IMR-90 (cell line): ENCODE results near the gene DMXL2. TPM values are rescaled to one million over a fixed set of nuclear protein-coding genes. Genes with fewer than 3 reads are reported as not detected.

Source experiments
- ATAC-seq: fragments of 200-7000 bp; cut with Tn5 transposase; 2 replicates; pipeline ENCODE4 v1.9.1; 2020; ENCODE audit warnings: low read depth, mild to moderate bottlenecking, moderate library complexity
- BruUV-seq: library from RNA; stranded (reverse); fragments of 400-500 nt; replicated peaks from 2 replicates; lab custom pipeline; 2021; lab: Mats Ljungman, UMichigan
- CTCF ChIA-PET: fragments of 300-600 bp; formaldehyde crosslinking; extraction: SDS; loops from one replicate; lab custom pipeline; 2021; ENCODE audit warnings: antibody characterized with exemption; lab: Yijun Ruan, JAX
- POLR2A ChIA-PET: fragments of 300-600 bp; sonication (Branson Sonifier 250); formaldehyde crosslinking; loops from one replicate; lab custom pipeline; 2022; ENCODE audit warnings: antibody characterized with exemption; ENCODE audit not compliant: unreplicated experiment; lab: Charles Lee
- DNase-seq: peaks from one replicate; pipeline ENCODE4 v3.0.0; 2013
- H2AFZ ChIP-seq: replicated peaks from 2 replicates; pipeline ENCODE3; 2013; ENCODE audit warnings: low read length, mild to moderate bottlenecking; ENCODE audit not compliant: poor library complexity
- H2AK5ac ChIP-seq: 2 replicates; pipeline ENCODE4 v1.6.1; 2013; ENCODE audit warnings: low read depth, low read length, inconsistent platforms
- H2AK9ac ChIP-seq: replicated peaks from 2 replicates; pipeline ENCODE3; 2013; ENCODE audit warnings: mild to moderate bottlenecking, low read depth, low read length, moderate library complexity; ENCODE audit not compliant: poor library complexity
- H2BK120ac ChIP-seq: 2 replicates; pipeline ENCODE4 v1.6.1; 2013; ENCODE audit warnings: low read depth, low read length, inconsistent platforms
- H2BK15ac ChIP-seq: 3 replicates; pipeline ENCODE4 v1.6.1; 2013; ENCODE audit warnings: low read depth, low read length, inconsistent platforms
- H2BK20ac ChIP-seq: 2 replicates; pipeline ENCODE4 v1.6.1; 2013; ENCODE audit warnings: low read depth, mild to moderate bottlenecking, inconsistent platforms, low read length, moderate library complexity
- H2BK5ac ChIP-seq: 2 replicates; pipeline ENCODE4 v1.6.1; 2013; ENCODE audit warnings: mild to moderate bottlenecking, low read depth, low read length, inconsistent platforms; ENCODE audit not compliant: poor library complexity, severe bottlenecking
- H3K14ac ChIP-seq: replicated peaks from 2 replicates; pipeline ENCODE4 v1.6.1; 2013; ENCODE audit warnings: low read depth, low read length, inconsistent platforms
- H3K18ac ChIP-seq: 2 replicates; pipeline ENCODE4 v1.6.1; 2013; ENCODE audit warnings: low read depth, low read length, control low read depth
- H3K23ac ChIP-seq: 2 replicates; pipeline ENCODE4 v1.6.1; 2013; ENCODE audit warnings: low read depth, low read length, inconsistent platforms
- H3K27ac ChIP-seq: 2 replicates; pipeline ENCODE4 v1.5.1; 2013; ENCODE audit warnings: mild to moderate bottlenecking, control low read depth, low read length; ENCODE audit not compliant: insufficient read depth
- H3K27me3 ChIP-seq: 2 replicates; pipeline ENCODE4 v1.6.1; 2013; ENCODE audit warnings: low read length; ENCODE audit not compliant: control insufficient read depth, insufficient read depth
- H3K36me3 ChIP-seq: 2 replicates; pipeline ENCODE4 v1.6.1; 2013; ENCODE audit warnings: low read length, mixed read lengths; ENCODE audit not compliant: control insufficient read depth, insufficient read depth
- H3K4ac ChIP-seq: 2 replicates; pipeline ENCODE4 v1.6.1; 2013; ENCODE audit warnings: low read depth, low read length, inconsistent platforms
- H3K4me1 ChIP-seq: 2 replicates; pipeline ENCODE4 v1.6.1; 2013; ENCODE audit warnings: low read length, mixed read lengths; ENCODE audit not compliant: control insufficient read depth, insufficient read depth
- H3K4me2 ChIP-seq: 2 replicates; pipeline ENCODE4 v1.6.1; 2013; ENCODE audit warnings: low read depth, mild to moderate bottlenecking, control low read depth, low read length, moderate library complexity
- H3K4me3 ChIP-seq: 2 replicates; pipeline ENCODE4 v1.5.1; 2013; ENCODE audit warnings: low read depth, mild to moderate bottlenecking, control low read depth, low read length, moderate library complexity; ENCODE audit not compliant: insufficient read depth
- H3K56ac ChIP-seq: 2 replicates; pipeline ENCODE4 v1.6.1; 2013; ENCODE audit warnings: low read length, inconsistent platforms; ENCODE audit not compliant: insufficient read depth; ENCODE audit errors: extremely low read depth
- H3K79me1 ChIP-seq, 2 experiments: 2 replicates each; pipeline ENCODE4 v1.6.1; 2013; ENCODE audit warnings: low read length in 2 of 2, inconsistent platforms in 1 of 2, low read depth in 1 of 2
- H3K9ac ChIP-seq: 2 replicates; pipeline ENCODE4 v1.6.1; 2013; ENCODE audit warnings: low read depth, low read length, control low read depth
- H3K9me1 ChIP-seq: 2 replicates; pipeline ENCODE4 v1.6.1; 2013; ENCODE audit warnings: low read length, inconsistent platforms; ENCODE audit not compliant: insufficient read depth
- H3K9me3 ChIP-seq: 2 replicates; pipeline ENCODE4 v1.6.1; 2013; ENCODE audit warnings: low read length; ENCODE audit not compliant: control insufficient read depth, insufficient read depth
- H4K20me1 ChIP-seq: 2 replicates; pipeline ENCODE4 v1.6.1; 2013; ENCODE audit warnings: low read length, inconsistent platforms; ENCODE audit not compliant: insufficient read depth
- H4K5ac ChIP-seq: 2 replicates; pipeline ENCODE4 v1.6.1; 2013; ENCODE audit warnings: mild to moderate bottlenecking, low read depth, low read length, control low read depth
- H4K8ac ChIP-seq, 2 experiments: 2 replicates each; pipeline ENCODE4 v1.6.1; 2013; ENCODE audit warnings: low read depth in 2 of 2, low read length in 2 of 2, control low read depth in 1 of 2, inconsistent platforms in 1 of 2
- H4K91ac ChIP-seq: 2 replicates; pipeline ENCODE4 v1.6.1; 2013; ENCODE audit warnings: low read depth, low read length, inconsistent platforms; ENCODE audit not compliant: insufficient read depth
- CEBPB ChIP-seq: IDR thresholded peaks from 2 replicates; pipeline ENCODE4 v1.6.1; 2012; ENCODE audit warnings: low read depth, low read length, improper control_type of control experiment
- ELK1 ChIP-seq: fragments of 150-350 bp; IDR thresholded peaks from 2 replicates; pipeline ENCODE4 v1.6.1; 2016; ENCODE audit warnings: low read depth, mild to moderate bottlenecking, low read length, moderate library complexity, borderline replicate concordance
- FOS ChIP-seq: fragments of 150-350 bp; IDR thresholded peaks from 2 replicates; pipeline ENCODE4 v1.6.1; 2016; ENCODE audit warnings: low read depth, low read length
- MAZ ChIP-seq: IDR thresholded peaks from 2 replicates; pipeline ENCODE4 v1.6.1; 2012; ENCODE audit warnings: low read depth, mild to moderate bottlenecking, low read length, improper control_type of control experiment, moderate library complexity, borderline replicate concordance
- RAD21 ChIP-seq: IDR thresholded peaks from 2 replicates; pipeline ENCODE4 v1.6.1; 2012; ENCODE audit warnings: low read length, improper control_type of control experiment
- WGBS, 2 experiments: methylation state at CpG; one replicate each; pipeline versions ENCODE4 v1.1.5 to v1.1.7; 2013; ENCODE audit warnings: missing lambda C conversion rate in 2 of 2; ENCODE audit not compliant: insufficient read length in 1 of 2; ENCODE audit errors: extremely low coverage in 2 of 2; 5-methylcytosine and 5-hydroxymethylcytosine counted together
- dilution Hi-C: fragments of 300-500 bp; cut with HindIII; formaldehyde crosslinking; loops from one replicate; pipeline ENCODE4 v1.14.3; 2018; ENCODE audit warnings: low sequenced_read_pairs; ENCODE audit not compliant: unreplicated experiment
- in situ Hi-C: fragments of 300-500 bp; cut with MboI; formaldehyde crosslinking; loops from 3 replicates; pipeline ENCODE4 v1.14.3; 2019; ENCODE audit warnings: low sequenced_read_pairs, inconsistent platforms, mixed read lengths
- intact Hi-C: fragments of 100-400 bp; cut with micrococcal nuclease; formaldehyde crosslinking; loops from 2 replicates; pipeline ENCODE4 v1.10.0; 2022
- polyA plus RNA-seq, 3 experiments: library from polyadenylated mRNA; depleted of rRNA; stranded (reverse); fragments of >200 nt; gene quantifications; 2 replicates each; pipeline ENCODE4 v1.2.3, GENCODE V29; 2012; ENCODE audit warnings: low replicate concordance in 1 of 3
- total RNA-seq: library from RNA; depleted of rRNA; stranded (reverse); fragments of >200 nt; gene quantifications from 2 replicates; pipeline ENCODE4 v1.2.3, GENCODE V29; 2012
- TF ChIP-seq, protein P1 (sequence below): fragments of 150-350 bp; IDR thresholded peaks from 2 replicates; pipeline ENCODE4 v1.6.1; 2017; ENCODE audit warnings: mild to moderate bottlenecking, antibody characterized with exemption, low read length, low read depth

Gene DMXL2
- total and polyA plus RNA-seq, 2 of the 4 experiments (the other 2 are of a cell fraction): 9.7 to 21.9 TPM

GRCh38 chr15:51444112-51444511 is 178.5 kb downstream of the DMXL2 start:
- in situ Hi-C loops (no loop called here), intact Hi-C loops (no loop called here), dilution Hi-C loops (no loop called here)
- Histone ChIP-seq H3K79me1 (no peaks in the 10 kb centered on the region), H2AK5ac (no peak overlapping the region), H4K91ac (no peak overlapping the region), H3K14ac (no peak overlapping the region), H2BK5ac (no peak overlapping the region), H3K27me3 (peaks cover 2% of the 10 kb centered on the region; the same call in 1 of the 2 replicates), H2AFZ (no peak overlapping the region), H3K4me3 (no peak overlapping the region), H4K20me1 (no peaks in the 10 kb centered on the region), H3K36me3 (0 out of 2 replicates have a peak, but pooled peaks cover under 1% of the 10 kb centered on the region), H3K18ac (no peak overlapping the region), H3K56ac (no peak overlapping the region), H3K9ac (no peak overlapping the region), H3K9me1 (no peaks in the 10 kb centered on the region; the same call in 1 of the 2 replicates), H3K4me1 (0 out of 2 replicates have a peak, but pooled peaks cover 2% of the 10 kb centered on the region), H3K27ac (no peak overlapping the region), H3K4me2 (no peak overlapping the region), H2BK15ac (no peak overlapping the region), H3K4ac (no peak overlapping the region), H2BK120ac (no peak overlapping the region), H2AK9ac (no peak overlapping the region), H3K23ac (no peak overlapping the region), H2BK20ac (no peak overlapping the region), H4K5ac (no peak overlapping the region), H3K9me3 (no peaks in the 10 kb centered on the region), H4K8ac (no peak overlapping the region)
- BruUV-seq: no TSS peak
- no CpG with 5 or more reads among the region's 1 CpG for WGBS, 2 experiments
- no peak for TF ChIP-seq CEBPB
- TF ChIP-seq ELK1: no peak
- TF ChIP-seq FOS: no peak
- no peak for TF ChIP-seq RAD21
- no peak for TF ChIP-seq MAZ
- TF ChIP-seq, protein P1, sequence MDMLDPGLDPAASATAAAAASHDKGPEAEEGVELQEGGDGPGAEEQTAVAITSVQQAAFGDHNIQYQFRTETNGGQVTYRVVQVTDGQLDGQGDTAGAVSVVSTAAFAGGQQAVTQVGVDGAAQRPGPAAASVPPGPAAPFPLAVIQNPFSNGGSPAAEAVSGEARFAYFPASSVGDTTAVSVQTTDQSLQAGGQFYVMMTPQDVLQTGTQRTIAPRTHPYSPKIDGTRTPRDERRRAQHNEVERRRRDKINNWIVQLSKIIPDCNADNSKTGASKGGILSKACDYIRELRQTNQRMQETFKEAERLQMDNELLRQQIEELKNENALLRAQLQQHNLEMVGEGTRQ: no peak
- CTCF ChIA-PET: no interaction called here
- no peak for DNase-seq
- POLR2A ChIA-PET: no interaction called here
- no peak for ATAC-seq
